Measurements from ENCODE around the gene HES5. TPM values are rescaled to one million over a fixed set of nuclear protein-coding genes. Genes with fewer than 3 reads are reported as not detected.

Gene HES5
- total and polyA plus RNA-seq, 2 of the 4 experiments (the other 2 are of a cell fraction): not detected

DNA sequence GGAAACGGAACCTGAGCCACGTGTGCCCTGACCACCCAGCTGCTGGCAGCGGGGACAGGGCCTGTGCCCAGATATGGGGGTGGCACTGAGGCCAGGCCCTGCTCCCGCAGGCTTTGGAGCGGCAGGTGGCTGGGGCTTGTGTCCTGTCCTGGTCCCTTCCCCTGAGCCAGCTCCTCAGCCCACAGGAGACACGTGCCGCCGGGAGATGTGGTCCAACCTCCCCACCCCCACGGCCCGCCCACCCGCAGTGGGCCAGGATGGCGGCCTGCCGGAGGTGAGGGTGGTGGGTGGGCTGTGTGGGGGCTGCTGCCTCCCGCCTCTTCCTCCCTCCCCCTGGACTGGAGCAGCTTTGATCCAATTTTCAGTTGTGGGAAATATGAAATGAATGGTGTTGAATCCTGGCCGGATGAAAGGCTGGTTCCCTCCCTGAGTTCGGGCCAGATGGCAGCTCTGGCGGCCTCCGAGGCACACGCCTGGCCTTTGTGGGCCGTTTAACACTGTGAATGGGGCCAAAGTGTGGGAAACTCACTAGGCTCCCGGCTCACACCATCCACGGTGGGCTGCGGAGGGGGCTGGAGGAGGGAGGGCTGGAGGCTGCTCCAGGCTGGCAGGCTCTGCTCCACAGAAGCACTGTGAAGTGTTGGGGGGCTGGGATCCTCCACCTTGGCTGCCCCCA, 2.6 kb upstream of the HES5 start:
- no peak overlapping the region for H3K9ac ChIP-seq (ENCODE audit: low read depth, low read length)
- peaks cover 9% of the 10 kb centered on the region for H3K9me1 ChIP-seq (ENCODE audit: insufficient read depth, low read length)
- H3K23ac ChIP-seq (ENCODE audit: low read depth, low read length): no peak overlapping the region
- no peak overlapping the region for H3K56ac ChIP-seq (ENCODE audit: extremely low read depth, insufficient read depth, low read length)
- in situ Hi-C loops (cut with MboI; ENCODE audit: low sequenced_read_pairs) (loop anchor here (25.0 kb wide), 1 partner anchor 345 kb away; the partner anchor contains the start of gene FAAP20), dilution Hi-C loops (cut with HindIII; ENCODE audit: low sequenced_read_pairs, unreplicated experiment) (no loop called here), intact Hi-C loops (cut with micrococcal nuclease) (no loop called here)
- peak overlapping the region; percentile 50; the same call in 1 of the 2 replicates for H3K14ac ChIP-seq (replicated peaks; ENCODE audit: low read depth, low read length)
- H3K79me1 ChIP-seq (ENCODE audit: low read depth in 1 of 2, low read length in 2 of 2): no peaks in the 10 kb centered on the region
- no peaks in the 10 kb centered on the region for H3K36me3 ChIP-seq (ENCODE audit: control insufficient read depth, insufficient read depth, low read length)
- H2AK5ac ChIP-seq (ENCODE audit: low read depth, low read length): peak overlapping the region; percentile 55
- DNase-seq (no peak), ATAC-seq (ENCODE audit: low read depth) (no peak)
- peak overlapping the region; percentile 28; the same call in 1 of the 2 replicates for H2BK120ac ChIP-seq (ENCODE audit: low read depth, low read length)
- no TSS peak for BruUV-seq (replicated peaks)
- H2BK5ac ChIP-seq (ENCODE audit: low read depth, low read length, poor library complexity, severe bottlenecking): peak overlapping the region; percentile 8
- ChIA-PET CTCF (no interaction called here), POLR2A (ENCODE audit: unreplicated experiment) (no interaction called here)
- TF ChIP-seq POLR2A (IDR thresholded peaks at IDR 0.05; ENCODE audit: low read depth, low read length) (no peak), RCOR1 (IDR thresholded peaks at IDR 0.05; ENCODE audit: insufficient replicate concordance, low read length) (no peak), CHD1 (IDR thresholded peaks at IDR 0.05; ENCODE audit: low read depth, low read length) (no peak), MXI1 (IDR thresholded peaks at IDR 0.05; ENCODE audit: borderline replicate concordance, low read depth, low read length) (no peak), BHLHE40 (IDR thresholded peaks at IDR 0.05; ENCODE audit: low read depth, low read length) (no peak), CEBPB (IDR thresholded peaks at IDR 0.05; ENCODE audit: low read depth, low read length) (no peak), RAD21 (IDR thresholded peaks at IDR 0.05; ENCODE audit: low read length) (no peak), FOS (IDR thresholded peaks at IDR 0.05; ENCODE audit: low read depth, low read length) (no peak), MAFK (IDR thresholded peaks at IDR 0.05; ENCODE audit: low read depth, low read length) (no peak), NFE2L2 (IDR thresholded peaks at IDR 0.05; ENCODE audit: low read depth, low read length) (no peak), RFX5 (IDR thresholded peaks at IDR 0.05; ENCODE audit: low read depth, low read length) (no peak), SMC3 (IDR thresholded peaks at IDR 0.05; ENCODE audit: low read depth, low read length) (no peak)
- TF ChIP-seq, protein P1, sequence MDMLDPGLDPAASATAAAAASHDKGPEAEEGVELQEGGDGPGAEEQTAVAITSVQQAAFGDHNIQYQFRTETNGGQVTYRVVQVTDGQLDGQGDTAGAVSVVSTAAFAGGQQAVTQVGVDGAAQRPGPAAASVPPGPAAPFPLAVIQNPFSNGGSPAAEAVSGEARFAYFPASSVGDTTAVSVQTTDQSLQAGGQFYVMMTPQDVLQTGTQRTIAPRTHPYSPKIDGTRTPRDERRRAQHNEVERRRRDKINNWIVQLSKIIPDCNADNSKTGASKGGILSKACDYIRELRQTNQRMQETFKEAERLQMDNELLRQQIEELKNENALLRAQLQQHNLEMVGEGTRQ (IDR thresholded peaks at IDR 0.05; ENCODE audit: low read depth, low read length): no peak
- TF ChIP-seq, protein P2, sequence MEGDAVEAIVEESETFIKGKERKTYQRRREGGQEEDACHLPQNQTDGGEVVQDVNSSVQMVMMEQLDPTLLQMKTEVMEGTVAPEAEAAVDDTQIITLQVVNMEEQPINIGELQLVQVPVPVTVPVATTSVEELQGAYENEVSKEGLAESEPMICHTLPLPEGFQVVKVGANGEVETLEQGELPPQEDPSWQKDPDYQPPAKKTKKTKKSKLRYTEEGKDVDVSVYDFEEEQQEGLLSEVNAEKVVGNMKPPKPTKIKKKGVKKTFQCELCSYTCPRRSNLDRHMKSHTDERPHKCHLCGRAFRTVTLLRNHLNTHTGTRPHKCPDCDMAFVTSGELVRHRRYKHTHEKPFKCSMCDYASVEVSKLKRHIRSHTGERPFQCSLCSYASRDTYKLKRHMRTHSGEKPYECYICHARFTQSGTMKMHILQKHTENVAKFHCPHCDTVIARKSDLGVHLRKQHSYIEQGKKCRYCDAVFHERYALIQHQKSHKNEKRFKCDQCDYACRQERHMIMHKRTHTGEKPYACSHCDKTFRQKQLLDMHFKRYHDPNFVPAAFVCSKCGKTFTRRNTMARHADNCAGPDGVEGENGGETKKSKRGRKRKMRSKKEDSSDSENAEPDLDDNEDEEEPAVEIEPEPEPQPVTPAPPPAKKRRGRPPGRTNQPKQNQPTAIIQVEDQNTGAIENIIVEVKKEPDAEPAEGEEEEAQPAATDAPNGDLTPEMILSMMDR (conservative IDR thresholded peaks at IDR 0.05; ENCODE audit: low read depth, low read length): no peak
- TF ChIP-seq, protein P3, sequence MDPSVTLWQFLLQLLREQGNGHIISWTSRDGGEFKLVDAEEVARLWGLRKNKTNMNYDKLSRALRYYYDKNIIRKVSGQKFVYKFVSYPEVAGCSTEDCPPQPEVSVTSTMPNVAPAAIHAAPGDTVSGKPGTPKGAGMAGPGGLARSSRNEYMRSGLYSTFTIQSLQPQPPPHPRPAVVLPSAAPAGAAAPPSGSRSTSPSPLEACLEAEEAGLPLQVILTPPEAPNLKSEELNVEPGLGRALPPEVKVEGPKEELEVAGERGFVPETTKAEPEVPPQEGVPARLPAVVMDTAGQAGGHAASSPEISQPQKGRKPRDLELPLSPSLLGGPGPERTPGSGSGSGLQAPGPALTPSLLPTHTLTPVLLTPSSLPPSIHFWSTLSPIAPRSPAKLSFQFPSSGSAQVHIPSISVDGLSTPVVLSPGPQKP (IDR thresholded peaks at IDR 0.05; ENCODE audit: borderline replicate concordance, low read depth, low read length): no peak
- H3K4me1 ChIP-seq (ENCODE audit: control insufficient read depth, insufficient read depth, low read length): peaks cover 12% of the 10 kb centered on the region
- no peaks in the 10 kb centered on the region for H4K20me1 ChIP-seq (ENCODE audit: insufficient read depth, low read length)
- no peaks in the 10 kb centered on the region for H3K9me3 ChIP-seq (ENCODE audit: control insufficient read depth, insufficient read depth, low read length)
- H3K27me3 ChIP-seq (ENCODE audit: control insufficient read depth, insufficient read depth, low read length): peaks cover 25% of the 10 kb centered on the region; the same call in 1 of the 2 replicates
- H2AK9ac ChIP-seq (replicated peaks; ENCODE audit: low read depth, low read length, poor library complexity): peak overlapping the region; percentile 77
- no peak overlapping the region for H3K27ac ChIP-seq (ENCODE audit: insufficient read depth, low read length)
- peak overlapping the region; percentile 50; the same call in 1 of the 2 replicates for H4K91ac ChIP-seq (ENCODE audit: insufficient read depth, low read depth, low read length)
- H3K18ac ChIP-seq (ENCODE audit: low read depth, low read length): no peak overlapping the region
- peak overlapping the region in 1 of 2 experiments; percentile 26; a peak in 1 of 4 replicates for H4K8ac ChIP-seq (ENCODE audit: low read depth in 2 of 2, low read length in 2 of 2)
- peak overlapping the region; percentile 14 for H2AFZ ChIP-seq (replicated peaks; ENCODE audit: low read length, poor library complexity)
- WGBS, 2 experiments (ENCODE audit: extremely low coverage in 2 of 2, insufficient read length in 1 of 2): 83% methylated on average over 1 of the region's 23 CpGs; no CpG with 5 or more reads in 1 of the 2 experiments
- H2BK20ac ChIP-seq (ENCODE audit: low read depth, low read length): peak overlapping the region; percentile 4; the same call in 1 of the 2 replicates
- H3K4me3 ChIP-seq (ENCODE audit: insufficient read depth, low read depth, low read length): no peak overlapping the region
- H4K5ac ChIP-seq (ENCODE audit: low read depth, low read length): no peak overlapping the region
- H3K4me2 ChIP-seq (ENCODE audit: low read depth, low read length): no peak overlapping the region
- H2BK15ac ChIP-seq (ENCODE audit: low read depth, low read length): 0 out of 3 replicates have a peak overlapping the region, but pooled peaks have one; percentile 54
- H3K4ac ChIP-seq (ENCODE audit: low read depth, low read length): peak overlapping the region; percentile 68
